ENCODE measurements around the gene GULP1. TPM values are rescaled to one million over a fixed set of nuclear protein-coding genes. Genes with fewer than 3 reads are reported as not detected.

The GULP1 gene
- total RNA-seq, 1 experiment from 2014 or later, result 76.0 TPM

- CTCF ChIA-PET, result no interaction called here
- Histone ChIP-seq H3K36me3 (ENCODE audit: control insufficient read depth in 1 of 2, insufficient read depth in 2 of 2, low read length in 2 of 2) (no peaks in the 10 kb centered on the region), H3K9ac (ENCODE audit: low read length) (no peak overlapping the region), H2AFZ (ENCODE audit: low read depth, low read length, poor library complexity, severe bottlenecking) (no peak overlapping the region), H3K27me3 (ENCODE audit: insufficient read depth, low read length) (no peaks in the 10 kb centered on the region), H3K9me3 (ENCODE audit: control insufficient read depth in 1 of 2, insufficient read depth in 1 of 2, low read depth in 1 of 2, low read length in 2 of 2) (no peaks in the 10 kb centered on the region), H3K4me3 (replicated peaks in 1 of 2; ENCODE audit: low read depth in 1 of 2, low read length in 2 of 2) (no peak overlapping the region), H3K4me1 (ENCODE audit: control insufficient read depth in 1 of 2, insufficient read depth in 2 of 2, low read length in 2 of 2) (no peaks in the 10 kb centered on the region), H3K4me2 (ENCODE audit: low read length) (no peak overlapping the region), H4K20me1 (ENCODE audit: insufficient read depth) (no peaks in the 10 kb centered on the region), H3K27ac (ENCODE audit: low read depth, low read length) (no peak overlapping the region), H3K79me2 (ENCODE audit: insufficient read depth, low read length) (no peaks in the 10 kb centered on the region), H3K9me2 (ENCODE audit: insufficient read depth) (no peaks in the 10 kb centered on the region)
- intact Hi-C loops (cut with micrococcal nuclease), result loop anchor here (10.0 kb wide), 1 partner anchor 255 kb away; no protein-coding TSS in a partner anchor
- TF ChIP-seq ZFX (IDR thresholded peaks at IDR 0.05) (no peak), CEBPB (IDR thresholded peaks at IDR 0.05; ENCODE audit: low read depth) (no peak), YY1 (IDR thresholded peaks at IDR 0.05; ENCODE audit: extremely low read depth, insufficient replicate concordance, low read depth, low read length) (no peak), ZNF274 (IDR thresholded peaks at IDR 0.05; ENCODE audit: low read depth, low read length) (no peak), SP1 (IDR thresholded peaks at IDR 0.05; ENCODE audit: low read depth) (no peak), RAD21 (IDR thresholded peaks at IDR 0.05; ENCODE audit: low read depth) (no peak), EZH2 (IDR thresholded peaks at IDR 0.05) (no peak), POLR2A (IDR thresholded peaks at IDR 0.05; ENCODE audit: borderline replicate concordance, extremely low read depth, insufficient read depth, insufficient read length) (no peak), TCF7L2 (IDR thresholded peaks at IDR 0.05; ENCODE audit: borderline replicate concordance, extremely low read depth, insufficient read depth, insufficient read length) (no peak), CBX3 (IDR thresholded peaks at IDR 0.05; ENCODE audit: low read depth) (no peak), EZH2phosphoT487 (IDR thresholded peaks at IDR 0.05; ENCODE audit: borderline replicate concordance) (no peak), EGR1 (IDR thresholded peaks at IDR 0.05; ENCODE audit: low read depth) (no peak), MAX (IDR thresholded peaks at IDR 0.05) (no peak), FOSL1 (IDR thresholded peaks at IDR 0.05; ENCODE audit: low read depth) (no peak), ELF1 (IDR thresholded peaks at IDR 0.05; ENCODE audit: borderline replicate concordance, low read depth) (no peak), ATF3 (IDR thresholded peaks at IDR 0.05) (no peak), POLR2AphosphoS5 (IDR thresholded peaks at IDR 0.05; ENCODE audit: low read depth, low read length) (no peak)
- TF ChIP-seq, protein P1, sequence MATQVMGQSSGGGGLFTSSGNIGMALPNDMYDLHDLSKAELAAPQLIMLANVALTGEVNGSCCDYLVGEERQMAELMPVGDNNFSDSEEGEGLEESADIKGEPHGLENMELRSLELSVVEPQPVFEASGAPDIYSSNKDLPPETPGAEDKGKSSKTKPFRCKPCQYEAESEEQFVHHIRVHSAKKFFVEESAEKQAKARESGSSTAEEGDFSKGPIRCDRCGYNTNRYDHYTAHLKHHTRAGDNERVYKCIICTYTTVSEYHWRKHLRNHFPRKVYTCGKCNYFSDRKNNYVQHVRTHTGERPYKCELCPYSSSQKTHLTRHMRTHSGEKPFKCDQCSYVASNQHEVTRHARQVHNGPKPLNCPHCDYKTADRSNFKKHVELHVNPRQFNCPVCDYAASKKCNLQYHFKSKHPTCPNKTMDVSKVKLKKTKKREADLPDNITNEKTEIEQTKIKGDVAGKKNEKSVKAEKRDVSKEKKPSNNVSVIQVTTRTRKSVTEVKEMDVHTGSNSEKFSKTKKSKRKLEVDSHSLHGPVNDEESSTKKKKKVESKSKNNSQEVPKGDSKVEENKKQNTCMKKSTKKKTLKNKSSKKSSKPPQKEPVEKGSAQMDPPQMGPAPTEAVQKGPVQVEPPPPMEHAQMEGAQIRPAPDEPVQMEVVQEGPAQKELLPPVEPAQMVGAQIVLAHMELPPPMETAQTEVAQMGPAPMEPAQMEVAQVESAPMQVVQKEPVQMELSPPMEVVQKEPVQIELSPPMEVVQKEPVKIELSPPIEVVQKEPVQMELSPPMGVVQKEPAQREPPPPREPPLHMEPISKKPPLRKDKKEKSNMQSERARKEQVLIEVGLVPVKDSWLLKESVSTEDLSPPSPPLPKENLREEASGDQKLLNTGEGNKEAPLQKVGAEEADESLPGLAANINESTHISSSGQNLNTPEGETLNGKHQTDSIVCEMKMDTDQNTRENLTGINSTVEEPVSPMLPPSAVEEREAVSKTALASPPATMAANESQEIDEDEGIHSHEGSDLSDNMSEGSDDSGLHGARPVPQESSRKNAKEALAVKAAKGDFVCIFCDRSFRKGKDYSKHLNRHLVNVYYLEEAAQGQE (IDR thresholded peaks at IDR 0.05; ENCODE audit: low read depth), result no peak
- TF ChIP-seq, protein P2, sequence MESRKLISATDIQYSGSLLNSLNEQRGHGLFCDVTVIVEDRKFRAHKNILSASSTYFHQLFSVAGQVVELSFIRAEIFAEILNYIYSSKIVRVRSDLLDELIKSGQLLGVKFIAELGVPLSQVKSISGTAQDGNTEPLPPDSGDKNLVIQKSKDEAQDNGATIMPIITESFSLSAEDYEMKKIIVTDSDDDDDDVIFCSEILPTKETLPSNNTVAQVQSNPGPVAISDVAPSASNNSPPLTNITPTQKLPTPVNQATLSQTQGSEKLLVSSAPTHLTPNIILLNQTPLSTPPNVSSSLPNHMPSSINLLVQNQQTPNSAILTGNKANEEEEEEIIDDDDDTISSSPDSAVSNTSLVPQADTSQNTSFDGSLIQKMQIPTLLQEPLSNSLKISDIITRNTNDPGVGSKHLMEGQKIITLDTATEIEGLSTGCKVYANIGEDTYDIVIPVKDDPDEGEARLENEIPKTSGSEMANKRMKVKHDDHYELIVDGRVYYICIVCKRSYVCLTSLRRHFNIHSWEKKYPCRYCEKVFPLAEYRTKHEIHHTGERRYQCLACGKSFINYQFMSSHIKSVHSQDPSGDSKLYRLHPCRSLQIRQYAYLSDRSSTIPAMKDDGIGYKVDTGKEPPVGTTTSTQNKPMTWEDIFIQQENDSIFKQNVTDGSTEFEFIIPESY (IDR thresholded peaks at IDR 0.05; ENCODE audit: extremely low read depth, insufficient replicate concordance, low read length), result no peak
- TF ChIP-seq, protein P3, sequence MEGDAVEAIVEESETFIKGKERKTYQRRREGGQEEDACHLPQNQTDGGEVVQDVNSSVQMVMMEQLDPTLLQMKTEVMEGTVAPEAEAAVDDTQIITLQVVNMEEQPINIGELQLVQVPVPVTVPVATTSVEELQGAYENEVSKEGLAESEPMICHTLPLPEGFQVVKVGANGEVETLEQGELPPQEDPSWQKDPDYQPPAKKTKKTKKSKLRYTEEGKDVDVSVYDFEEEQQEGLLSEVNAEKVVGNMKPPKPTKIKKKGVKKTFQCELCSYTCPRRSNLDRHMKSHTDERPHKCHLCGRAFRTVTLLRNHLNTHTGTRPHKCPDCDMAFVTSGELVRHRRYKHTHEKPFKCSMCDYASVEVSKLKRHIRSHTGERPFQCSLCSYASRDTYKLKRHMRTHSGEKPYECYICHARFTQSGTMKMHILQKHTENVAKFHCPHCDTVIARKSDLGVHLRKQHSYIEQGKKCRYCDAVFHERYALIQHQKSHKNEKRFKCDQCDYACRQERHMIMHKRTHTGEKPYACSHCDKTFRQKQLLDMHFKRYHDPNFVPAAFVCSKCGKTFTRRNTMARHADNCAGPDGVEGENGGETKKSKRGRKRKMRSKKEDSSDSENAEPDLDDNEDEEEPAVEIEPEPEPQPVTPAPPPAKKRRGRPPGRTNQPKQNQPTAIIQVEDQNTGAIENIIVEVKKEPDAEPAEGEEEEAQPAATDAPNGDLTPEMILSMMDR (IDR thresholded peaks at IDR 0.05 in 2 of 3, conservative IDR thresholded peaks at IDR 0.05 in 1 of 3; ENCODE audit: borderline replicate concordance in 1 of 3, insufficient read depth in 1 of 3, low read depth in 2 of 3, low read length in 2 of 3), result no peak
- RAD21 ChIA-PET (ENCODE audit: low non-redundant PET in 1 of 2, low total read pairs in 2 of 2, uncharacterized antibody in 2 of 2, unreplicated experiment in 2 of 2), result no interaction called here
- no peak for ATAC-seq
- POLR2A ChIA-PET, result no interaction called here
- no peak for DNase-seq (ENCODE audit: low read depth, low spot score)
- BruUV-seq (replicated peaks), result no TSS peak
Measured at GRCh38 chr2:188529710-188530109, 238.0 kb downstream of the GULP1 start.
